Common myeloid progenitor, CD34-positive (primary cell): Measurements from ENCODE around the gene PGBD4.

Source experiments
- CTCF ChIA-PET: fragments of 350-600 bp; sonication (Branson Sonifier 250); formaldehyde crosslinking; loops from one replicate; lab custom pipeline; 2021; ENCODE audit warnings: antibody characterized with exemption; lab: Charles Lee
- POLR2A ChIA-PET: fragments of 350-600 bp; sonication (Branson Sonifier 250); formaldehyde crosslinking; loops from one replicate; lab custom pipeline; 2021; ENCODE audit warnings: antibody characterized with exemption; lab: Charles Lee
- DNase-seq, 3 donors: peaks; one replicate each; pipeline versions ENCODE4 v3.0.0 to v3.0.0-alpha.2; 2013
- H3K27ac ChIP-seq, 2 experiments: 1 replicate in 1 of 2; 2 replicates in 1 of 2; pipeline ENCODE4 v1.7.0; 2013; ENCODE audit warnings: inconsistent platforms in 2 of 2, low read length in 2 of 2, mild to moderate bottlenecking in 2 of 2, low read depth in 1 of 2, moderate library complexity in 1 of 2; ENCODE audit not compliant: severe bottlenecking in 2 of 2, insufficient read depth in 1 of 2, poor library complexity in 1 of 2
- H3K27me3 ChIP-seq, 5 experiments: replicated peaks in 2 of 5; 1 replicate in 3 of 5; 2 replicates in 2 of 5; pipeline versions ENCODE4 v1.6.1 to v1.7.0; 2013; ENCODE audit warnings: low read length in 4 of 5, mild to moderate bottlenecking in 2 of 5, moderate library complexity in 2 of 5, inconsistent platforms in 1 of 5; ENCODE audit not compliant: insufficient read depth in 5 of 5, control insufficient read depth in 4 of 5
- H3K36me3 ChIP-seq, 4 experiments: 1 replicate in 2 of 4; 2 replicates in 2 of 4; pipeline versions ENCODE4 v1.6.1 to v1.7.0; 2013; ENCODE audit warnings: low read length in 3 of 4, control low read depth in 1 of 4, mild to moderate bottlenecking in 1 of 4; ENCODE audit not compliant: control insufficient read depth in 4 of 4, insufficient read depth in 4 of 4
- H3K4me1 ChIP-seq, 4 experiments: 1 replicate in 3 of 4; 2 replicates in 1 of 4; pipeline versions ENCODE4 v1.6.1 to v1.7.1; 2013; ENCODE audit warnings: low read length in 3 of 4, mild to moderate bottlenecking in 3 of 4, control low read depth in 1 of 4, inconsistent platforms in 1 of 4, moderate library complexity in 1 of 4; ENCODE audit not compliant: control insufficient read depth in 4 of 4, insufficient read depth in 4 of 4; ENCODE audit errors: control extremely low read depth in 1 of 4
- H3K4me3 ChIP-seq, 7 experiments: 1 replicate in 4 of 7; 2 replicates in 3 of 7; pipeline versions ENCODE4 v1.5.1 to v1.7.0; 2013; ENCODE audit warnings: mild to moderate bottlenecking in 7 of 7, low read length in 6 of 7, moderate library complexity in 6 of 7, inconsistent platforms in 2 of 7, low read depth in 2 of 7, control low read depth in 1 of 7; ENCODE audit not compliant: insufficient read depth in 4 of 7, control insufficient read depth in 1 of 7; ENCODE audit errors: extremely low read depth in 1 of 7
- H3K9me3 ChIP-seq, 5 experiments: 1 replicate in 4 of 5; 2 replicates in 1 of 5; pipeline versions ENCODE4 v1.6.1 to v1.7.1; 2013; ENCODE audit warnings: low read length in 4 of 5, mild to moderate bottlenecking in 2 of 5, inconsistent platforms in 1 of 5, low read depth in 1 of 5, moderate library complexity in 1 of 5; ENCODE audit not compliant: control insufficient read depth in 4 of 5, insufficient read depth in 2 of 5; ENCODE audit errors: control extremely low read depth in 1 of 5
- WGBS: methylation state at CpG from one replicate; pipeline ENCODE4 v1.1.5; 2013; ENCODE audit not compliant: insufficient coverage; 5-methylcytosine and 5-hydroxymethylcytosine counted together

Gene PGBD4

GRCh38 chr15:34084086-34084485, 17.8 kb upstream of the PGBD4 start:
- ChIA-PET POLR2A (no interaction called here), CTCF (interaction anchor here (1.2 kb wide), 1 partner anchor 95 kb away, joined by 4 read pairs; no protein-coding TSS in a partner anchor)
- Histone ChIP-seq H3K4me3 (no peak overlapping the region), H3K36me3 (peaks cover 15 to 44% (median 25%) of the 10 kb centered on the region in 4 experiments), H3K27ac (no peak overlapping the region), H3K9me3 (no peaks in the 10 kb centered on the region), H3K27me3 (no peaks in the 10 kb centered on the region), H3K4me1 (no peaks in the 10 kb centered on the region)
- DNase-seq = no peak
- 98% methylated on average over 7 of the region's 7 CpGs for WGBS

- WGBS = 91% methylated on average over 1 of the region's 2 CpGs
- ChIA-PET CTCF (interaction anchor here (0.6 to 1.3 kb wide), 3 partner anchors 9 to 425 kb away, joined by 3 to 5 read pairs (median 3); no protein-coding TSS in a partner anchor), POLR2A (no interaction called here)
- no peaks in the 10 kb centered on the region for H3K4me1 ChIP-seq
- no peak for DNase-seq
- H3K27ac ChIP-seq = no peak overlapping the region
- no peaks in the 10 kb centered on the region for H3K9me3 ChIP-seq
- H3K4me3 ChIP-seq = no peak overlapping the region
- H3K27me3 ChIP-seq = no peaks in the 10 kb centered on the region
- peaks cover 15 to 55% (median 26%) of the 10 kb centered on the region in 4 experiments for H3K36me3 ChIP-seq
Measured at GRCh38 chr15:34085746-34086145, 16.1 kb upstream of the PGBD4 start.

- peak overlapping the region in 1 of 2 experiments; percentile 93 for H3K27ac ChIP-seq
- no peaks in the 10 kb centered on the region for H3K9me3 ChIP-seq
- no peak for DNase-seq
- CTCF ChIA-PET = interaction anchor here (0.5 to 2.3 kb wide), 4 partner anchors 10 to 258 kb away, joined by 3 to 5 read pairs (median 3); no protein-coding TSS in a partner anchor
- H3K4me3 ChIP-seq = peak overlapping the region in 2 of 7 experiments; percentile 28 to 92
- 100% methylated on average over 4 of the region's 5 CpGs for WGBS
- POLR2A ChIA-PET = no interaction called here
- H3K4me1 ChIP-seq = peaks cover 14 to 24% (median 18%) of the 10 kb centered on the region in 4 experiments
- no peaks in the 10 kb centered on the region for H3K27me3 ChIP-seq
- peaks cover 0 to 9% (median 4%) of the 10 kb centered on the region in 4 experiments for H3K36me3 ChIP-seq
Measured at GRCh38 chr15:34099914-34100313, 2.0 kb upstream of the PGBD4 start.

- CTCF ChIA-PET = interaction anchor here (0.8 to 1.3 kb wide), 3 partner anchors 9 to 107 kb away, joined by 3 to 4 read pairs (median 4); partner anchors contain the start of gene KATNBL1
- Histone ChIP-seq H3K4me1 (peaks cover 14 to 24% (median 18%) of the 10 kb centered on the region in 4 experiments), H3K4me3 (peak overlapping the region; percentile 73 to 100 (median 96)), H3K9me3 (no peaks in the 10 kb centered on the region), H3K27ac (peak overlapping the region; percentile 84 to 93), H3K36me3 (peaks cover 0 to 7% (median 1%) of the 10 kb centered on the region in 4 experiments), H3K27me3 (no peaks in the 10 kb centered on the region)
- DNase-seq = no peak
- POLR2A ChIA-PET = interaction anchor here (1.0 to 1.1 kb wide), 2 partner anchors 107 to 235 kb away, joined by 4 to 8 read pairs; partner anchors contain the start of genes KATNBL1 and SLC12A6
- WGBS = 39% methylated on average over 22 of the region's 29 CpGs
Measured at GRCh38 chr15:34102175-34102925, 467 bp downstream of the PGBD4 start.

DNA sequence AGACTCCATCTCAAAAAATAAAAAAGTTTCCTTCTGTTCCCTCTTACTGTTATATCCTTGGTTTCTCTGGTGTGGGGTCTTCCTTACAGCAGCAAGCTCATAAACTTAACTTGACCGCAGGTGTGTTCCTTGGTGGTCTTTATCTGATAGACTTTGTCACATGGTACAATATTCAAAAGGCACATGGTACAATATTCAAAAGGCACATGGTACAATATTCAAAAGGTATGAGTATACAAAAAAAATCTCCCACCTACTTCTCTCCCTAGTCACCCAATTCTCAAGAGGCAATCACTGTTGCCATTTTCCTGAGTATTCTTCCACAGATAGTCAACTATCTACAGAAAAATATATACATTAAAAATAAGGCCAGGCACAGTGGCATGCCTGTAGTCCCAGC, 4.5 kb downstream of the PGBD4 start:
- Histone ChIP-seq H3K4me3 (no peak overlapping the region), H3K9me3 (no peaks in the 10 kb centered on the region), H3K27ac (no peak overlapping the region), H3K4me1 (peaks cover 0 to 13% (median 7%) of the 10 kb centered on the region in 4 experiments), H3K27me3 (no peaks in the 10 kb centered on the region), H3K36me3 (peaks cover 0 to 3% (median 1%) of the 10 kb centered on the region in 4 experiments)
- ChIA-PET CTCF (interaction anchor here (1.3 to 1.7 kb wide), 2 partner anchors 103 to 107 kb away, joined by 3 to 6 read pairs; partner anchors contain the start of gene KATNBL1), POLR2A (no interaction called here)
- no peak for DNase-seq
- WGBS = no CpG with 5 or more reads among the region's 1 CpG

DNA sequence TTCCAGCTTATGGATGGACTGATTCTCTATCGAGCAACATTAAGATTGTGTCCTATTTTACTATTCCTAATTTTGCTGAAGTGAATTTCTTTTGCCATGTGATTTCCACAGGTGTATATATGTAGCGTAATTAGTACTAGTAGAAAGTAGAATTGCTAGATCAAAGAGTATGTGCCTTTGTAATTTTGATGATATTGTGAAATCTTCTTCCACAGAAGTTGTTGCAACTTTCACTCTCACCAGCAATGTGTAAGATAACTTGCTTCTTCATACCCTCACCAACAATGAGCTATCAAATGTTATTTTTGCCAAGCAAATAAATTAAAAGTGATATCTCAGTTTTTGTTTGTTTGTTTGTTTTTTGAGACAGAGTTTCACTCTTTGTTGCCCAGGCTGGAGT, 5.4 kb downstream of the PGBD4 start:
- POLR2A ChIA-PET = no interaction called here
- DNase-seq = no peak
- WGBS = no CpG with 5 or more reads among the region's 2 CpGs

More for the DNA sequence above, 5.4 kb downstream of the PGBD4 start:
- Histone ChIP-seq H3K9me3 (no peaks in the 10 kb centered on the region), H3K27me3 (no peaks in the 10 kb centered on the region), H3K36me3 (peaks cover 0 to 3% (median 1%) of the 10 kb centered on the region in 4 experiments), H3K27ac (no peak overlapping the region), H3K4me1 (peaks cover 0 to 8% (median 6%) of the 10 kb centered on the region in 4 experiments), H3K4me3 (no peak overlapping the region)
- CTCF ChIA-PET = interaction anchor here (1.3 to 1.7 kb wide), 2 partner anchors 102 to 106 kb away, joined by 3 to 6 read pairs; partner anchors contain the start of gene KATNBL1
